IPS DF 19.7 (cell line): ENCODE data around the gene TP53RK.

Experiments
- DNase-seq: peaks from one replicate; pipeline ENCODE4 v3.0.0-alpha.2; 2013; ENCODE audit warnings: low read depth, low spot score

The TP53RK gene

DNA sequence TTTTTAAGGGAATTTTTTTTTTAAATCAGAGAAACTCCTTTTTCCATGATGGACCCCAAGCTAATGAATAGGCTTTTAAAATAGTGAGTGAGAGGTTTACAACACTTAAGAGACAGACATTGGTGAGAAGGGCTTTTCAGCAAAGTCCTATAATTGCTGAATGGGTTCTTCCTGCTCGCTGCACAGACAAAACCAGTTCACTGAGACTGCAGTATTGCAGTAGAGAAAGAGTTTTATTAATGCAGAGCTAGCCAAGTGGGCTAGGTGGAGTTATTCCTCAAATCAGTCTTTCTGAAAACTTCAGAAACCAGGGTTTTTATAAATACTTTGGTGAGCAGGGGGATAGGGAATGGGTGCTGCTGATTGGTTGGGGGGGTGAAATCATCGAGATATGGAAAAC is 17.0 kb upstream of the TP53RK start:
- no peak for DNase-seq

DNA sequence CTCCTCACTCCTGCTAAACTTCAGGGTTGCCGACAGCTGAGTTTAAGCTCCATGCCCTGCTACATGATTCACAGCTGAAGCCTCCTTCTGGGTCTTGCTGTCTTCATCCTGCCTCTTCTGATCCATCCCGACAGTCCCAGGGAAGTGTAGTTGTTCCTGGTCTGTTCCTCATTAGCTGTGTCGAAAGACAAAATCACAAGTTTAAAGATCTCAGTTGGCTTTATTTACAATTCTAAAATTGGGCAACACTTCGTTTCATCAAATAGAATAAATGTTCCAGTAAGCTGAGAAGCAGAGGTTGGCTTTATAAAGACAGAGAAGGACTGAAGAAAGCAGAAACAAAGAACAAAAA is 16.1 kb upstream of the TP53RK start:
- no peak for DNase-seq

DNA sequence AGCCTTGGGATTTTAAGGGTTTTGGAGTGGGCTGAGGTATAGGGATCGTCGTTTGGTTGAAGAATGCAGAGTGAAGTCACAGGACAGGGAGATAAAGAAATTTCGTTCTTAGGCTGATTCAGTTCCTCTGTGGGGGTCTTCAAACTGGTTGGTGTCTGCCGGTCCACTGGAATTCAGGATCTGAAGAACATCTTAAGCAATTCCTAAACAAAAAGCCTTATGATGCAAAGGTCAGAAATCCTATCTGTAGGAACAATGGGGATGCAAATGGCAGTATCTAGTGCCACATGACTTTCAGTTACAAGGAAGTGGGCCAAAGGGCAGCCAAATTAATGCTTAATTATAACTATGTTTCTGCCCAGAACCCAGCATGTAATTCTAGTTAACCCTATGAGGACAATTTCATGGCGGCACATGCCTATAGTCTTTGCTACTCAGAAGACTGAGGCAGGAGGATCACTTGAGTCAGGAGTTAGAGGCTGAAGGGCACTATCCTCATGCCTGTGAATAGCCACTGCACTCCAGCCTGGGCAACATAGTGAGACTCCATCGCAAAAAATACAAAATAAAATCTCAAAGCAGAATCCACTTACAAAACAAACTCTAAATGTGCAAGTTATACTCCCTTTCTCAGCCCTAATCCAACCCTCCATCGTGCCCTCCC is 15.6 kb upstream of the TP53RK start:
- DNase-seq: no peak

DNA sequence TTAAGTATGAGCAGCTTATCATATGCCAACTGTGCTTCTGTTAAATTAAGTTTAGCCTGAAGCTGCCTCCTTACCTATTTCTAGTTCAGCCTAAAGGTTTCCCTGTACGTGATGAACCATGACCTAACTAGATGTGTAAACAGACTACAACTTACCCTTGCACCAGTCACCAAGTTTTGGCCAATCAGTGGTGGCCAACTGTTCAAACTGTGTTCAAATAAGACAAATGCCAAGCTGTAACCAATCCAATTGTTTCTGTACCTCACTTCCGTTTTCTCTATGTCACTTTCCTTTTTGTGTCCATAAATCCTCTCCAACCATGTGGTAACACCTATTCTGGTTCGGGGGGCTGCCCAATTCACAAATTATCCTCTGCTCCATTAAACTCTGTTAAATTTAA is 14.2 kb upstream of the TP53RK start:
- no peak for DNase-seq

DNA sequence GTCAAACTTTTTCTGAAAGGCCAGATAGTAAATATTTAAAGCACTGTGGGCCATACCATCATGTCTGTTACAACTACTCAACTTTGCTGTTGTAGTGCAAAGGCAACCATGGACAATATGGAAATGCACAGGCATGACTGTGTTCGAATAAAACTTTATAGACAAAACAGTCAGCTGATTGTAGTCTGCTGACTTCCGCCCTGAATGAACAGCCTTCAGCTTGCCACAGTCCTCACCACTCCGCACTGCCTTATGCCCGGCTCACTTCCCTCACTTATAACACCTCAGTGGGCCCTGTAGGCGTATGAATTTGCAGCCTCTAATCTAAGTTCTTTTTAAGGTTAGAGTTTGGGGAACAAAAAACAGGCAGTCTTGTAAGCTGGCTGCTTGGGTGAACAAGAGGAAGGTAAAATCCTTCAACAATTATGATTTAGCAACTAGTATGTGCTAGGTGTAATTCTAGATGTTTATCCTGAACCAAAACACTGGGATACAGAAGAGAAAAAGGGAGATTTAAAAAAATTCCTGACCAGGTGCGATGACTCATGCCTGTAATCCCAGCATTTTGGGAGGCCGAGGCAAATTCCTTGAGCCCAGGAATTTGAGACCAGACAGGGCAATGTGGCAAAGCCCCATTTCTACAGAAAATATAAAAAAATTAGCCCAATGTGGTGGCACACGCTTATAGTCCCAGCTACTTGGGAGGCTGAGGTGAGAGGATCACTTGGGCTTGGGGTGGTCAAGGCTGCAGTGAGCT is 13.4 kb upstream of the TP53RK start:
- DNase-seq: no peak

DNA sequence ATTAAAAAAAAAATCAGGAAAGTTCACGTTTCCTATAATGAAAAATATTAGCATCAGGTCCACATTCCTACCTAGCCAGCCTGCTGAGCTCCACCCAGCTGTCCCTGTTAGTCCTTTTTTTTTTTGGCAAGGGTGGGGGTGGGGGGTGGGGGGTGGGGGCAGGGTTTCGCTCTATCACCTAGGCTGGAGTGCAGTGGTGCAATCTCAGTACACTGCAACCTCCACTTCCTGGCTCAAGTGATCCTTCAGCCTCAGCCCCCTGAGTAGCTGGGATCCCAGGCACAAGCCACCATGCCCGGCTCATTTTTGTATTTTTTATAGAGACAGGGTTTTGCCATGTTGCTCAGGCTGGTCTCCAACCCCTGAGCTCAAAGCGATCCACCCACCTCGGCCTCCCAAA is 12.7 kb upstream of the TP53RK start:
- DNase-seq: no peak

DNA sequence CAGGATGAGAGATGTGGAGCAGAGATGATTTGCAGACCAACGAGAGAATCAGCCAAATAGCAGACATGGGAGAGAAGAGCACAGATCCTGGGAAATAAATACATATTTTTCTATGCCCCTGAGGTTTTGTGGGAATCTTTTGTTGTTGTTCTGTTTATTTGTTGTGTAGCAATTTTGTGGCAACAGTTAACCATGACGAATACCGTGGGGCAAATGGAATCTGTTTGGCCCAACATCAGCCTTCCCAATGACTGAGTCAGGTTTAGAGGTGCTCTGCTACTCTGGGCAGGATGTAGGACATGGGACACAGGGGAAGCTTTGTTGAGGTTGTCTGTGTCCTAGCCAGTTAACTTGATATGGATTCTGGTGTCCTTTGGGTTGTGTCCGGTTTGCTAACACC is 12.3 kb upstream of the TP53RK start:
- no peak for DNase-seq

DNA sequence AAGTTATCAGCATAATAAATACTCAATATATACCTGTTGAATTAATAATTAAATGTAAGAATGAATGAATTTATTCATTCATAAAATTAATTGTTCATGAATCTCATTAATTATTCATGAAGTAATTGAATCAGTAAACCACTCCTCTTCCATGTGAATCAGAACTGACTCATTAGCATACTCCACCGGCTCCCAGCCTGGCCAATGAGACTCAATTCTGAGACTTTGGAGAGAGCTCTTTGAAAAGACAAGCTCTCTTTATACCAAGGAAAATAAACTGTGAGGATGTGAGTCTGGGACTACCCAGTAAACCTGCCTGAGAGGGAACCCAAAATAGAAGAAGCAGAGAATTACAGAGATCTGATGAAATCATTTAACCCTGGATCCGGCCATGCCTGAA is 11.8 kb upstream of the TP53RK start:
- no peak for DNase-seq

DNA sequence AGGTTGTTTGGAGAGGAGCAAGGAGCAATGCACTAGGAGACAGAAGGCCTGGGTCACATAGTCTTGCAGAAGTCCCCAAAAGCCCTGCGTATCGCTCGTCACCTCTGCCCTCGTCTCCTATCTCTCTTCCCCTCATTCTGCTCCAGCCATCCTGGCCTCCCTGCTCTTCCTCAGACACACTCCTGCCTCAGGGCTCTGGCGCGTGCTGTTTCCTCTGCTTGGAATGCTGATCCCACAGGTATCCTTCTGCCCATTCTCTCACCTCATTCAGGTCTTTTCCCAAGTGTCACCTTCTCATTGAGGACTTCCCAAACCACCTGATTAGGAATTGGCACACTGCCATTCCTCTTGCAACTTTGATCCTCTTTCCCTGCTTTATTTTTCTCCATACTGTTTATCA is 11.2 kb upstream of the TP53RK start:
- DNase-seq: no peak

DNA sequence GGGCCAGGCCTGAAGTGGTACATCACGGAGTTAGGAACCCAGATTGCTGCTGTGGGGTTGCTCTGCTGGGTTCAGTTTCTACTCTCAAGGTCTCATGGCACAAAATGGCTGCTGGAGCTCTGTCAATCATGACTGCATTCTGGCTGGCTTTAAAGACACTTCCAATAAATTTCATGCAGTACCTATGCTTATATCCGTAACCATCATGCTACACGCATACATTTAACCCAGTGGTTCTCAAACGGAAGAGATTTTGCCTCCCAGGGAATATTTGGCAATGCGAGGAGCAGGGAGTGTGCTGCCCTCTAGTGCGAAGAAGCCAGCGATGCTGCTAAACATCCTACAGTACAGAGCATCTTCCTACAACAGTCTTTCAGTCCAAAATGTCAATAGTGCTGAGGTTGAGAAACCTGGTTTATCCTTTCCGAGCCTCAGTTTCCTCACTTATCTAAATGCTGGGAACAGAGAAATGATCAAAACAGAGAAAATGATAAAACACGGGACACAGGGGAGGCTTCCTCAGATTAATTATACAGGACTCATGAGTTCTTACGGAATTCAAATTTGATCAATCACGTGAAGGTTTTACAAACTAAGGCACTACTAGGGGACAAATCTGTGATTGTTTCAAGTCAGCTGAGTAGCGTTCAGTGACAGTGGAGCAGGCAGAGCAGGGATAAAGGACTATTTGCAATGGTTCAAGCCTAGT is 10.6 kb upstream of the TP53RK start:
- DNase-seq: no peak

DNA sequence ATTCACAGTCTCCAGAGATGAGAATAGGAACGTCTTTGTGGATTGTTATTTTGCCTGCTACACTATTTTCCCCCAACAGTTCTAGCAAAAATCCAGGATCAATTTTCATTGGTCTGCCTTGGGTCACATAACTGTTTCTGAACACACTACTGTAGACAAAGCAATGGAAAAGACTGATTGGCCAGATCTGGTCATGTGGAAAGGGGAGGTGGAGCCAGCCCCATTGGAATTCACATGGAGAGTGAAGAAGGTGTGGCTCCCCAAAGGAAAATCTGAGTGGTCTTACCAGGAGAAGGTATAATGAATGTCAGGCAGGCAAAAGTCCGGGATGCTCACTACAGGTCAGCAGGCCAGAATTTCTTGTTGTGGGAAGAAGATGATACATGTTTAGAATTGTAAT is 9.5 kb upstream of the TP53RK start:
- DNase-seq: no peak

DNA sequence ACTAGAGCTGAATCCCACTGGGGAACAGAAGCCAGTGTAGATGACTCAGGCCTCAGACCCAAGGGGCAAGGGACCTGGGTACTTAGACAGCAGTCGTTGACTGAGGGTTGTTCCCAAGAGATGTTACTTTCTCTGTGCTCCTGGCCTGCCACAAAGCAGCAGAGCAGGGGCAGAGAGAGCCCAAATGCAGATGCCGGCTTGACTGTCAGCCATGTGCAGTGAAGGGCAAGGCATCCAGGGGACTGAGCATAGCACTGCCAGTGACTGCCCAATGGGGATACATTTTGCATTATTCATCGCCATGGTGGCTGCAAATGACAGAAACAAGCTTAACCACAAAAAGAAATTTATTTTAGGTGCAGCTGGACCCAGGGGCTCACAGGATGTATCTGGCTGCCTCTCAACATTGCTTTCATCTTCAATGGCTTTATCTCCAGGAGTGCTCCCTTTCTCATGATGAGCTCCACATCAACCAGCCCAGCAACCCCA is 7.6 kb upstream of the TP53RK start:
- DNase-seq: no peak

DNA sequence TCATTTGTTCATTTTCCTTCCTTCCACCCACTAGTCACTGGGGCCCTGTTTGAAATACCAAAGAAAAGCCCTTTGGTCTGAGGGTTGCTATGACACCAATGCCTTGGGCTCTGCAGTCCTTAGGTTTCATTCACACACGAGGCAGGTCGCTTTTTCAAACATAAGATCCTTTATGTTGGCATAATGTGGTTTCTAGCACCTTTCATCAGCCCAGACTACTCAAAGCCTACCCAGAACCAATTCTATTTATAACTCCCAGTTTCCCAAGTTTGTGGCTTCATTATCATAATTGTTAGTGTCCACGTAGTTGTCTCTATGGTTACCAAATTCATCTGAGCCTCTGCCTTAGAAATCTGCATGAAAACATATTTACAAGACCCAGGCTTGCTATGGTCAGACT is 6.6 kb upstream of the TP53RK start:
- no peak for DNase-seq

DNA sequence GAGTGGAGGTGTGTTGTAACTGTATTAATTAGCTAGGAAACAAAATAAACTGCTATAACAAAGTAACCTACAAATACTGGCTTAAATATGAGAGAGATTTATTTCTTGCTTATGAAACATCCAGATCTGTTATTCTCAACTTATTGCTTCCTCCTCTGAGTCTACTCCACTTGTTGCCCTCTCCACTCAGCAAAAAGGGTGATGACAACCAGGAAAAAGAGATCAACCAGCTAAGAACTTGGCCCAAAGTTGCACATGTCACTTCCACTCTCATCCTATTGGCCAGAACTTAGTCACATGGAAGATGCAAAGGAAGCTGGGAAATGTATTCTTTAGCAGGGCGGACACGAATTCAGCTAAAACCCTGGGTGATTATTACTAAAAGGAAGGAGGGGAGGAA is 5.2 kb upstream of the TP53RK start:
- no peak for DNase-seq

DNA sequence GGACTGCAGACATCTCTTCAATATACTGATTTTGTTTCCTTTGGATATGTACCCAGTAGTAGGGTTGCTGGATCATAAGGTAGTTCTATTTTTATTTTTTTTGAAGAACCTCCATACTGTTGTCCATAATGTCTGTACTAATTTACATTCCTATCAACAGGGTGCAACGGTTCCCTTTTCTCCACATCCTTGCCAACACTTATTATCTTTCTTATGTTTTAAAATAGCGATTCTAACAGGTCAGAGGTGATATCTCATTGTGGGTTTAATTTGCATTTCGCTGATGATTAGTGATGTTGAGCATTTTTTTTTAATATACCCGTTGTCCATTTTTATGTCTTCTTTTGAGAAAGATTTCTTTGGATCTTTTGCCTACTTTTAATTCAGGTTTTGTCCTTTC is 2.0 kb upstream of the TP53RK start:
- DNase-seq: no peak

DNA sequence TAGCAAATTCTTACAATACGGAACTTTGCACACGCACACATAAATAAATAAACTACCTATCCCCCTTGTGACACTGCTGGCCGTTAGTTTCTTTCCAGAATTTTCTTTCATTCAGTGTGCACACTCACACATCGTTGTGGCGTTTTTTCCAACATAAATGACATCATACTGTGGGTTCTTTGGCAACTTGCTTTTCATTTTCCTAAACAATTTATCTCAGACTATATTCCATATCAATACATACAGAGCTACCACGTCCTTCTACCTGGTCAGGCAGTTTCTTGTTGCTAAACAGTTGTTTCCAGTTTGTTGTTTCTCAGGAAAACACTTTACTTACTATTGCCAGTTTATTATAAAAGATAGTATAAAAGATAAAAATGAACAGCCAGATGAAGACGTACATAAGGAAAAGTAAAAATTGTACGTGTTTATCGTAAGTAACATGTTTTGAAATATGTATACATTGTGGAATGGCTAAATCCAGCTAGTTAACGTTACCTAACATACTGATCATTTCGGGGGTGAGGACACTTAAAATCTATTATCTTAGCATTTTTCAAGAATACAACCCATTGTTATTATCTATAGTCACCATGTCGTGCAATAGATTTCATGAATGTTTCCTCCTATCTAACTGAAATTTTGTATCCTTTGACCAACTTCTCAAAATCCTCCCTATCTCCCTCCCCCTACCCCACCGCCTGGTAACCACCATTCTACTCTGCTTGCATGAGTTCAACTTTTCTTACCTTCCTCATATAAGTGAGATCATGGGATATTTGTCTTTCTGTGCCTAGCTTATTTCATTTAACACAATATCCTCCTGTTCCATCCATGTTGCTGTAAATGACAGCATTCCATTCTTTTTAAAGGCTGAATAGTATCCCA is 1.2 kb upstream of the TP53RK start:
- no peak for DNase-seq

DNA sequence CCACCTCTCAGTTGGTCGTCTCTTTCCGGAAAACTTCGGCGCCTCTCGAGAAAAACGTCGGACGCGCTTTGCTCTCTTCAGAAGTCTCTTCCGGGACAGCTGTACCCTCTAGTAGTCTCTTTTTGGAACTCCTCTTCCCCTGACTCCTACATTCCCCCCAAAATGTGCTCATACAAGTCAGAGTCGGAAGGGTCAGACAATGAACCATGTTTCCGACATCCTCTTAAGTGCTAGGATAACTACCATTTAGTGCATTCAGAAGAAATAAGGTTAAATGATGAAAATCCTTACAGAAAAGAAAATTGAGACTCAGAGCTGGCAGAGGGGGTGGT is 476 bp upstream of the TP53RK start:
- no peak for DNase-seq

DNA sequence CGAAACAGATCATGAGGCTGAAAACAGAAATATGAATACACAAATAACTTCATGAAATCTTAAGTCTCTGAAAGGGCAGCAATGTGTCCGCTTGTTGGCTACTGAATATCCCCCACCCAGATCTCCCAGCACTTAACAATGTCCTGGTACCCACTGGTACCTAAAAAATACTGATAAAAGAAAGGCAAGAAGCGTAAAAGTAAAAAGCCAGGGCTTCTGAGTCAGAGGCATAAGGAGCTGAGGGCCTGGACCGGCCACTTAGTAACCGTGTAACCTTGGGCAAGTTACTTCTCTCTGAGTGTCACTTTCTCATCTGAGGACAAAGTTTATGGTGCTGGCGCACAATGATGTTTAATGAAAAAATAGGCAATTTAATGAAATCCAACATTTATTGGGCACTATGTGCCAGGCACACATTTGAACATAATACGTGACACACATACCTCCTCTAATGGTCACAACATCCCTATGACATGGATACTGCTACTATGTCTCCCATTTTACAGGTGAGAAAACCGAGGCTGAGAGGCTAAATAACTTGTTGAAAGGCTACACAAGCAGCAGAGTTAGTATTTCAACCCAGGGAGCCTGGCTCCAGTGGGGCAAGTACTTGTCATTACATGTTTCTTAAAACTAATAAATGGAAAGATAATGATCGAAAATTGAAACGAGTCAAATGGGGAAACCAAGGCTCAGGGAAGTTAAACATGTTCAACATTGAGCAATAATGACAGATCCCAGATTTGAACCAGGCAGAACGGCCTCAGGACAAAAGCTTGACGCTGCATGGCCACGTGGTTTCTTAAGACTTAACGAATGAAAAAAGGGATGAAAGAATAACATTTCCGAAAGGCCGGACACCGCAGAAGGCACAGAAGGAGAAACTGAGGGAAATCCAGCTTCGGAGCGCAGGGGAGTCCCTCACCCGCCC is 828 bp downstream of the TP53RK start:
- no peak for DNase-seq

DNA sequence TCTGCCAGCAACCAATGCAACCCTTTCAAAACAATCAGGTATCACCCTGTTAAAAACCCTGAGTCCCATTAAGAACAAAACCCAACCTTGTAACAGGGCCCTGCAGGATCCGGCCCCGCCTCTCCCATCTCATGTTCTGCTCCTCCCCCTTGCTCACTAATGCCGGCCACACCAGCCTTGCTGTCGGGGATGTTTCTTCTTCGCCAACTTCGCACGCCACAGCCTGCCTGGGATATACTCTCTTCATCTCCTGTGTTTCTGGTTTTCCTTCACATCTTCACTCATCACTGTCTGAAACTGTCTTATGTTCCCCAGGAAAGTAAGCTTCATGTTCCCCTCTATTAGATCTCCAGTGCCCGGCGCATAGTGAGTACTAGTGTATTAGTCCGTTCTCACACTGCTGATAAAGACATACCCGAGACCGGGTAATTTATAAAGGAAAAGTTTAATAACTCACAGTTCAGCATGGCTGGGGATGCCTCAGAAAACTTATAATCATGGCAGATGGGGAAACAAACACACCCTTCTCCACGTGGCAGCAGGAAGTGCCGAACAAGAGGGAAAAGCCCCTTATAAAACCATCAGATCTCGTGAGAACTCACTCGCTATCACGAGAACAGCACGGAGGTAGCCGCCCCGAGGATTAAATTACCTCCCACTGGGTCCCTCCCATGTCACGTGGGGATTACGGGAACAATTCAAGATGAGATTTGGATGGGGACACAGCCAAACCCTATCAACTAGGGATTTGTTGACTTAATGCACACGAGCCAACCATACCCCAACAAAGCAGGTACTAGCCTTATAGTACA is 5.1 kb downstream of the TP53RK start:
- DNase-seq: no peak

DNA sequence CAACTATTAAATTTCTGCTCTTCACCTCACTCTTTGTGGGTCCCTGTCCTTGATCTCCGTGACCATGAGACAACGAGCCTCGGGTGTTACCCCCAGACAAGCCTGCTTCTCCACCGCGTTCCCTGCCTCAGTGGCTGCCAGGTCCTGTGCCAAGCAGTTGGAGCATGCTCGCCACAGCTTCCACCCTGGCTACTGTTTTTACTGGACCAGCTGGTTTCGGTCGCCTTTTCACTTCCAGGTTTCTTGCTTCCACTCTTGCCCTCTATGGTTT is 5.6 kb downstream of the TP53RK start:
- no peak for DNase-seq
